Heart right ventricle (tissue), 16 donors: Measurements from ENCODE around the gene PLA2G7. TPM values are rescaled to one million over a fixed set of nuclear protein-coding genes. Genes with fewer than 3 reads are reported as not detected.

Source experiments
- ATAC-seq, 8 donors: fragments of 200-7000 bp; cut with Tn5 transposase; one replicate each; pipeline ENCODE4 v1.9.1; 2020; ENCODE audit warnings: mild to moderate bottlenecking in 8 of 8, moderate library complexity in 8 of 8, moderate number of reproducible peaks in 1 of 8
- DNase-seq, 2 donors: peaks; one replicate each; pipeline ENCODE4 v3.0.0-alpha.2; 2020
- H3K27ac ChIP-seq, 10 donors: fragments of 200-600 bp; sonication (generic) in 2 of 10; one replicate each; pipeline versions ENCODE4 v1.5.0 to v1.8.0; 2020 to 2022; ENCODE audit warnings: mild to moderate bottlenecking in 3 of 10
- H3K27me3 ChIP-seq, 7 donors: fragments of 200-600 bp; one replicate each; pipeline ENCODE4 v1.8.0; 2021 to 2022; ENCODE audit warnings: mild to moderate bottlenecking in 2 of 7
- H3K36me3 ChIP-seq, 9 donors: fragments of 200-600 bp; sonication (generic) in 1 of 9; one replicate each; pipeline versions ENCODE4 v1.5.0 to v1.8.0; 2020 to 2022; ENCODE audit warnings: mild to moderate bottlenecking in 2 of 9
- H3K4me1 ChIP-seq, 9 donors: fragments of 200-600 bp; sonication (generic) in 1 of 9; one replicate each; pipeline versions ENCODE4 v1.5.0 to v1.8.0; 2020 to 2022; ENCODE audit warnings: mild to moderate bottlenecking in 4 of 9
- H3K4me3 ChIP-seq, 10 donors: fragments of 200-600 bp; sonication (generic) in 2 of 10; one replicate each; pipeline versions ENCODE4 v1.5.0 to v1.8.0; 2020 to 2022; ENCODE audit warnings: mild to moderate bottlenecking in 7 of 10, moderate library complexity in 2 of 10
- H3K9me3 ChIP-seq, 11 donors: fragments of 200-600 bp in 10 of 11; sonication (generic) in 2 of 11; one replicate each; pipeline versions ENCODE4 v1.5.0 to v1.8.0; 2013 to 2022; ENCODE audit warnings: mild to moderate bottlenecking in 2 of 11, control low read depth in 1 of 11, moderate library complexity in 1 of 11
- CTCF ChIP-seq, 9 donors: fragments of 200-600 bp; sonication (generic) in 2 of 9; IDR thresholded peaks; one replicate each; pipeline versions ENCODE4 v1.5.0 to v1.8.0; 2021 to 2022; ENCODE audit warnings: antibody characterized with exemption in 9 of 9, mild to moderate bottlenecking in 5 of 9, moderate library complexity in 1 of 9
- WGBS, 2 donors: extraction: QIAGEN DNeasy Blood & Tissue Kit; methylation state at CpG; one replicate each; pipeline ENCODE4 v1.1.7; 2013; ENCODE audit warnings: inconsistent platforms in 1 of 2; 5-methylcytosine and 5-hydroxymethylcytosine counted together
- intact Hi-C, 10 donors: fragments of 100-400 bp; cut with DNase I; formaldehyde crosslinking; loops; one replicate each; pipeline versions ENCODE4 v1.11.1 to v1.14.2; 2022
- polyA plus RNA-seq, 2 donors: library from polyadenylated mRNA; stranded (reverse); fragments of 200-250 nt; gene quantifications; one replicate each; pipeline ENCODE4 v1.2.3, GENCODE V29; 2013
- total RNA-seq, 10 donors: library from RNA; stranded (reverse); fragmentation: NEBNext Ultra II Directional in 3 of 10; extraction: Animal tissue kit (Norgen Biotek cat#: 25700) in 3 of 10; gene quantifications; one replicate each; pipeline versions ENCODE4 v1.2.1 to v1.2.4, GENCODE V29; 2021 to 2023
- donor health status: Arrhythmogenic right ventricular cardiomyopathy.
- donor health status: ischemic (EF 13 %, LVEDD 7.1; RV severe dilation, severe dysfunction).
- donor health status: healthy with polysubstance abuse.
- donor health status: DM: no; HTN: yes; CAD: no.
- donor health status: DM: no; HTN: no; CAD: no.
- donor health status: ischemic (EF 25% LVEDD 6.9; RV normal size, moderate dysfunction).
- donor health status: ischemic (EF 25% LVEDD 5.7; RV mildly dilated, moderate dysfunction).
- donor health status: healthy.
- donor health status: DM: yes; HTN: yes; CAD: no.
- donor health status: Ischemic cardiomyopathy.
- donor health status: ischemic (EF 35%, LVEDD 5.7; RV mildly dilated, moderate dysfunction).
- donor health status: nonischemic (EF 11% LVEDD 7.7; RV severe dilation, severe dysfunction).
- donor health status: DM: yes; HTN: yes; CAD: no.
- donor health status: PGD.
- donor health status: ischemic (EF 29% LVEDD 5.4; RV normal size, mild dysfunction).
- donor health status: nonischemic (EF 23%, LVEDD 6.1; RV moderate dilation, normal function).

The PLA2G7 gene
- total and polyA plus RNA-seq, 12 donors, result 0.12 to 4.0 (median 0.24) TPM; not detected in 6

- Histone ChIP-seq H3K36me3 (peaks cover 0 to 89% (median 7%) of the 10 kb centered on the region in 9 donors), H3K27ac (no peak overlapping the region), H3K4me3 (no peak overlapping the region), H3K9me3 (no peaks in the 10 kb centered on the region), H3K4me1 (no peaks in the 10 kb centered on the region), H3K27me3 (no peaks in the 10 kb centered on the region)
- ATAC-seq, result no peak
- TF ChIP-seq CTCF (IDR thresholded peaks at IDR 0.05), result no peak
- intact Hi-C loops, result no loop called here
- DNase-seq, result no peak
- 97% methylated on average over 2 of the region's 2 CpGs for WGBS, 2 donors
Observed at GRCh38 chr6:46667377-46667776, 67.8 kb downstream of the PLA2G7 start.

GRCh38 chr6:46661483-46661882 lies 73.7 kb downstream of the PLA2G7 start:
- Histone ChIP-seq H3K36me3 (peaks cover 0 to 80% (median 0%) of the 10 kb centered on the region in 9 donors), H3K4me1 (peaks cover 0 to 9% (median 0%) of the 10 kb centered on the region in 9 donors), H3K4me3 (no peak overlapping the region), H3K9me3 (no peaks in the 10 kb centered on the region), H3K27me3 (no peaks in the 10 kb centered on the region), H3K27ac (no peak overlapping the region)
- ATAC-seq (no peak), DNase-seq (no peak)
- intact Hi-C loops, result no loop called here
- WGBS, 2 donors, result 58 to 65% methylated on average over 2 of the region's 2 CpGs
- TF ChIP-seq CTCF (IDR thresholded peaks at IDR 0.05), result no peak

- no peak overlapping the region for H3K4me3 ChIP-seq
- H3K9me3 ChIP-seq, result no peaks in the 10 kb centered on the region
- TF ChIP-seq CTCF (IDR thresholded peaks at IDR 0.05), result no peak
- H3K27me3 ChIP-seq, result peaks cover 0 to 18% (median 0%) of the 10 kb centered on the region in 7 donors
- ATAC-seq (no peak), DNase-seq (no peak)
- intact Hi-C loops, result no loop called here
- H3K27ac ChIP-seq, result no peak overlapping the region
- H3K36me3 ChIP-seq, result peaks cover 0 to 61% (median 0%) of the 10 kb centered on the region in 9 donors
- H3K4me1 ChIP-seq, result peaks cover 0 to 21% (median 12%) of the 10 kb centered on the region in 9 donors
Observed at GRCh38 chr6:46657642-46658041, 77.5 kb downstream of the PLA2G7 start.

- intact Hi-C loops, result no loop called here
- no peaks in the 10 kb centered on the region for H3K9me3 ChIP-seq
- TF ChIP-seq CTCF (IDR thresholded peaks at IDR 0.05), result peak in 6 of 9 donors; percentile 7 to 31 (median 18)
- H3K27me3 ChIP-seq, result peaks cover 0 to 31% (median 0%) of the 10 kb centered on the region in 7 donors
- H3K4me3 ChIP-seq, result no peak overlapping the region
- 64 to 73% methylated on average over 6 of the region's 6 CpGs for WGBS, 2 donors
- DNase-seq, result no peak
- peaks cover 0 to 23% (median 12%) of the 10 kb centered on the region in 9 donors for H3K4me1 ChIP-seq
- H3K36me3 ChIP-seq, result peaks cover 0 to 45% (median 0%) of the 10 kb centered on the region in 9 donors
- ATAC-seq, result no peak
- no peak overlapping the region for H3K27ac ChIP-seq
Observed at GRCh38 chr6:46655803-46656202, 79.4 kb downstream of the PLA2G7 start.

Other genes with a start within 250 kb of the PLA2G7 start
- 100 to 1,000 TPM; 291 to 352 (median 299) TPM for gene RCAN2, start 243.9 kb downstream of the PLA2G7 start, total RNA-seq
- gene RCAN2, start 243.9 kb downstream of the PLA2G7 start, polyA plus RNA-seq, result 10 to 100 TPM; 51.0 to 85.4 TPM
- gene CYP39A1, start 82.6 kb downstream of the PLA2G7 start, total RNA-seq, result 1 to 10 TPM; 4.1 to 7.5 (median 4.7) TPM
- 1 to 10 TPM; 2.9 to 4.0 TPM for gene CYP39A1, start 82.6 kb downstream of the PLA2G7 start, polyA plus RNA-seq
- 10 to 100 TPM in 8 of 10 donors, 1 to 10 TPM in 2; 8.4 to 20.3 (median 13.9) TPM for gene SLC25A27, start 82.4 kb downstream of the PLA2G7 start, total RNA-seq
- gene SLC25A27, start 82.4 kb downstream of the PLA2G7 start, polyA plus RNA-seq, result 10 to 100 TPM in 1 of 2 donors, 1 to 10 TPM in 1; 5.8 to 82.7 TPM
- gene TDRD6, start 47.5 kb downstream of the PLA2G7 start, total RNA-seq, result 1 to 10 TPM in 1 of 10 donors, under 1 TPM in 9; 0.20 to 1.3 (median 0.54) TPM
- gene TDRD6, start 47.5 kb downstream of the PLA2G7 start, polyA plus RNA-seq, result 1 to 10 TPM in 1 of 2 donors, under 1 TPM in 1; 0.10 to 1.4 TPM
- gene ANKRD66, start 11.6 kb upstream of the PLA2G7 start, total RNA-seq, result not detected
- gene ANKRD66, start 11.6 kb upstream of the PLA2G7 start, polyA plus RNA-seq, result not detected
- not detected for gene MEP1A, start 58.0 kb upstream of the PLA2G7 start, total RNA-seq
- not detected for gene MEP1A, start 58.0 kb upstream of the PLA2G7 start, polyA plus RNA-seq
- gene ADGRF5, start 186.6 kb upstream of the PLA2G7 start, total RNA-seq, result 10 to 100 TPM; 27.1 to 92.1 (median 35.4) TPM
- gene ADGRF5, start 186.6 kb upstream of the PLA2G7 start, polyA plus RNA-seq, result 10 to 100 TPM; 28.8 to 44.7 TPM